GM10847 (cell line): ENCODE data around the gene FSTL4.

Experiments used
- POLR2A ChIP-seq: IDR thresholded peaks from 2 replicates; pipeline ENCODE4 v1.6.1; 2011; ENCODE audit not compliant: insufficient read length; ENCODE audit errors: extremely low read depth

The FSTL4 gene

DNA sequence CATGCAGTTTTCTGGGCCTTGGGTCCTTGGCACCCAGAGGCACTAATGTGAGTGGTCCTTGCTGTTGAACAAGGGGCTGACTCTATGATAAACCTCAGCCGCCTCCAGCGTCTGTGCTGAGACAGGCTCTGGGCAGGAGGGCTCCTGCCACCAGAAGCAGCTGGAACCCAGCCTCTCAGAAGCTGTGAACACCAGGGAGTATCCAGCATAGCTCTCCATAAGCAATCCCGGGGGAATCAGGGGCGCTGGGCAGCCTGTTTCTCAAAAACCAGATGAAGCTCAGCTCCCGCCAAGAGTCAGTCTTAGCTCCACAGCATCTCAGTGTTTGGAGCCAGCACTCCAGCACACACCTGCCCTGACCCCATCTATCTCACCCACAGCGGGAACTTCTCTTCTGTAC lies 390.3 kb downstream of the FSTL4 start:
- TF ChIP-seq POLR2A: no peak

DNA sequence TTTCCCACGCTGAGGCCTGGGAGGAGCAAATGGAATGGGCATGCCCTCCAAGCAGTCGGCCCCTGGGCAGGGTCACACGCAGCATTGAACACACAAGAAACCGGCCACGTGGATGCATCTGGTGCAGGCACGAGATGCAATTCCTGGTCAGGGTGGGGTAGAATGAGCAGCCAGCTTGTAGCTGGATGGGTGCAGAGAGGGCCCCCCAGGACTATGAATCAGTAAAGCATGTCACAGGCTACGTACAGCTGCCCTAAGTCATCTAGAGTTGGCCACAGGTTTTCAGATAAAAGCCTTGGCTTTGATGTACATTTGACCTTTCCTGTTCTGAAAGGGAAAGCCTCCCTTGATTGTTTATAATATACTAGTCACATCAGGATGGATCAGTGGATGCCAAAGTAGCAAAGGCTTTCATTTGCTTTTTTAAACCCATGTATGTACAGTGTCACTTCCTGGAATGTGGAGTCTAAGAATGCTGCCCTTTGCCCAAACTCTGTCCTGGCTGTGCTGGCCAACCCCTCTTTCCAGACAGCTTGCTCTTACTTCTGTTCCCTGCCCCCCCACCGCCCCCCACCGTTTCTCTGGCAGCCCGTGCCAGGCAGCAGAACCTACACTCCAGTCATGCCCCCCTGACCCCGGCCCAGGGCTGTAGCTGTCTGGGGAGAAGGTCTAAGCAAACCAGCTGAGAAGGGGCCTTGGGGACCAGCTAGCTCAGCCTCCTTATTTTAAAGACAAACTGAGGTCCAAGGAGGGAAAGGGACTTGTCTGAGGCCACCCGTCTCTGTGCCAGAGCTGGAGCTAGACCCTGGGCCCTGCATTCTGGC lies 391.3 kb downstream of the FSTL4 start:
- no peak for TF ChIP-seq POLR2A

DNA sequence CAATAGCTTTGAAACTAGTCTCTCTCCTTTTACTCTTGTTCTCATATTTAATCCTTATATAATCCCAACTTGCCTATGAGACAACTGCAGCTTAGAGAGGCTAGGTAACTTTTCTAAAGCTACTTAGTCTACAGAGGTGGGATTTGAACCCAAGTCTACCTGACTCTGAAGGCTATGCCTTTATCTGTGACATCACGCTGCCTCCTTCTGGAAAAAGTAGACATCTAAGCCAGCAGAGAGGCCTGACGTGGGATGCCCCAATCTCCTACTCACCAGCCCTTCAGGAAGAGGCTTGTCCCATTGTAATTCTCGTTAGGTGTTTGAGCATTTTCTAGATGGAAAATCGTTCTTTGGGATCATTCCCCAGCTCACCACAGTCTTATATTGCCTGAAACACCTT lies 393.0 kb downstream of the FSTL4 start:
- no peak for TF ChIP-seq POLR2A

DNA sequence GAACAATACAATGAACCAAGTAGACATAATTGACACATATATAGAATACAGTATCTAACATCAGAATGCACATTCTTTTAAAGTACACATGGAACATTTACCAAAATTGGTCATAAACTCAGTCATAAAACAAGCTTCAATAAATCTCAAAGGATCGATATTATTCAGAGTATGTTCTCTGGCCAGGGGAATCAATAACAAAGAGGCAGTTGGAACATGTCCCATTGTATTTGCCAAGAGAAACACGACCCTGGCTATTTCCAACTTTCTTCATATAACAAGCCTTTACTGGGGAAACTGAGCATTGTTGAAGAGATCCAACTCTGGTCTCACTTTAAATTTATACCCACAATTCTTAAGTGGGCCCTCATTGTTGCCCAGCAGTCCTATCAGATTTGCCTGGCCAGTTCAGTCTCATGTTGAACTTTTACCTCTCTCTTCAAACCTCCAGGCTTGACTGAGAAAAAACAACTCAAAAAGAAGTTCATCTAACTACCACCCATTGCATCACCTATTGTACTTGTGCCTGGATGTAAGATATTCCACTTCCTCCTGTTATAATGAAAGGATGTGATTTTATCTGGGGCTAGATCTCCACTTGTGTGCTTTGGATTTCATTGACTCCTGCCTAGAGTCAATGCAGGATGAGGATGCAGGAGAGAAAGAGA lies 398.1 kb downstream of the FSTL4 start:
- TF ChIP-seq POLR2A: no peak

DNA sequence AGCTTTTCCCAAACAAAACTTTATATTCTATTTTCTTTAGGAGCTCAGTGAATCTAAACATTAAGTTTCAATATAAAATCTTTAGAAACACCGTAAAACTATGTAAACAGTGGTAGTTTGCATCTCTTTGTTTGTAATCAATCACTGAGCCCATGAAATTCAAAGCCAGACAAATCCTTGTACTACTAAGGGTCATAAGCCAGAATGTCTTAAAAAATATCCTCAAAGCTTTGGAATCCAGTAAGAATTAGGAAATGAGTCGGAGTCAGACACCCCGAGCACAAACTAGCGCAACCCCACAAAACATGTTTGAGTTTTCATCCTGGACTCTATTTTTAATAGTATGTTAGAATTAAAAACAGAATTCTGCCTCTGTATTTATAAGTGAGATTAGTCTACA lies 406.7 kb downstream of the FSTL4 start:
- TF ChIP-seq POLR2A: no peak

DNA sequence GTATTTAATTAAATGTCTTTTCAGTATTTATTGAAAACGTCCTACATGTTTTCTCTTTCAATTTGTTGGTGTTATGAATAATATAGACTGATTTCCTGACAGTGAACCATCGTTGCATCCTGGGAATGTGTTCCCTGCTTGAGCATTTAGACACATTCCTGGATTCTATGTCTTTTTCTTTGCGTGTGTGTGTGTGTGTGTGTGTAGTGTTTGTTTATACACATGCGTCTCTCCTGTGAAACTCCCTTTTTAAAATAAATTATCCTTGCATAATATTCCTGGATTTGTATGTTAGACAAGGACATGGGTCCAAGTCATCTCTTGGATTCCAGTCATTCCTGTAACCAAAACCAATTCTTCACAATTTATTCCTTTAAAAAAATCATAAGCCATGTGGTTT lies 407.1 kb downstream of the FSTL4 start:
- no peak for TF ChIP-seq POLR2A

DNA sequence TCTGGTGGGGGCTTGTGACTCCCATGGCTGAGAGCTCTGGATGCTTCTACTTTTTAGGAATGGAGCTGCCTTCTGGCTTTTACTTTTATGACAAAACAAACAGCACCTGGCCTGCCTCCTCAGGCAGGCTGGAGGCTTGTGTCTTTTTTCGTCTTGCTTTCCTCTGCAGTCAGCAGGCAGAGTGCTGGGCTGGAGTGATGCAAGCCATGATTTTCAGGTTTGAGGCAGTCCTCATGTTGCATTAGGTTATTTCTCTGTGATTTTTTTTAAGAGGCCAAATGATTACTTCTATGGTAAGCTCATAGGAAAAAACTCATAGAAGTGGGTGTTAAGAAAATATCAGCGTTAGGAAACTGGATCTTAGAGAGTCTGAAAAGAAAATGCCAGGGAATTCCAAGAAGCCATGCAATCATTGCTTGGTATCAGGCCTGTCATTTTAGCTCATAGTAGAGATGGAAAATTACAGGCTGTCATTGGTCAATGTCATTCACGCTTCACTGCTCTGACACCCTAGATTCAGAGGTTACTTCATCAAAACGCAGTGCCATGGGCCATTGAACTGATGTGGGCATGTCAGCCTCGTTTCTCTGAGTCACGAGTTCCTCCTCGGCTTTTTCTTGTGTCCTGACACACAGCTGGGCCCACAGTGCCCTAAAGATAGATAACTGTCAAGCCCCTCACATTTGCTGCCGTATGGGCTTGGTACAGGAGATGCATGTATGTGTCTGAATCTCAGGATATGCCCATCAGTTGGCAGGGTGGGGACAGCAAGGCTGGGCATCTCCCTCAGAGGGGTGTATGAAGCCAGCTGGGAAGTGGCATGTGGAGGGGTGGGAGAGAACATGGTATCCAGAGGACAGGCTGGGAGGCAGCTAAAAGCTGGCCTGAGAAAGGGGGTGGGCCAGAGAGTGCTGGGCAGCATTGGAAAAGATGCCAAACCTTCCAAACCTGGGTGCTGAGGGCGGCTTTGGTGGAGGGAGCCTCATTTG lies 408.7 kb downstream of the FSTL4 start:
- TF ChIP-seq POLR2A: no peak

DNA sequence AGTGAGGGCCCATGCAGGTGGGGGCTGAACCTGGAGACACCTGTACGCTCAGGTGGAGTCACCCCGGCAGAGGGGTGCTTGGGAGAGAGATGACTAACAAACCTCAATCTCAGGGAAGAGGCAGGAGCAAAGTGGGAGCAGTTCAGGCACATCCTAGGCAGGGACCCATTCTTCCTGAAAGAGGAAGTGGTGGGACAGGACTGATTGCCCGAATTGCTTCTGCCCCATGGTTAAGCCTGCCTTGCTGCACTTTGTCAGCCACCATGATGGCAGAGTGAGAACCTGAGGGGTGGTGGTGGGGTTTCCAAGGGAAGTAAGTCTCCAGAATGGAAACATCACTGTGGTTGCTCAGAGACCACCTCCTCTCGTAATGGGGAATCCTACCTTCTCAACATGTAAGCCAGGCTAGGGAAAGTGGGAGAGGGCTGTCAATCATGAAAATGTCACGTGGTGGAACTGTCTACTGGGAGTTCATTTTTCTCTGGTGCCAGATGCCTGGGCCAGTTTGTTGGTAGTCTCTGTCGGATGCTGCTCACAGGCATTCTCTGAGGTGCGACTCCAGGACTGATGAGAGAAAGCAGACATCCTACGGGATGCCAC lies 410.2 kb downstream of the FSTL4 start:
- TF ChIP-seq POLR2A: no peak

DNA sequence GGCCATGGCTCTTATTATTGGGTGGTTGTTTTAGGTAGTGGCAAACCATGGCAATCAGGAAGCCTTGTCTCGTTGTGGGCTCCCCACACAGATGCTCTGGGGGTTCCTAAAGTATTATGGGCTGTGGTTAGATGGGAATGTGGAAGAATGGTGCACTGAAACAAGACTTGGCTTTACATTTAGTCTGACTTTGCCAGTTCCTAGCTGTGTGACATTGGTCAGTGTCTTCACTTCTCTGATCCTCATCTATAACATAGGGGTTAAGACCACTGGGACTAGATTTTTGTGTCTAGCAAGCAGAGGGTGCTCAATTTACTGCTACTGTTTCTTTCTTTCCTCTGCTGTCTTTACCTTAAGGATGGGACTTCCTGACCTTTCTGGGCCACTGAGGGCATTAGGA lies 411.0 kb downstream of the FSTL4 start:
- TF ChIP-seq POLR2A: no peak

DNA sequence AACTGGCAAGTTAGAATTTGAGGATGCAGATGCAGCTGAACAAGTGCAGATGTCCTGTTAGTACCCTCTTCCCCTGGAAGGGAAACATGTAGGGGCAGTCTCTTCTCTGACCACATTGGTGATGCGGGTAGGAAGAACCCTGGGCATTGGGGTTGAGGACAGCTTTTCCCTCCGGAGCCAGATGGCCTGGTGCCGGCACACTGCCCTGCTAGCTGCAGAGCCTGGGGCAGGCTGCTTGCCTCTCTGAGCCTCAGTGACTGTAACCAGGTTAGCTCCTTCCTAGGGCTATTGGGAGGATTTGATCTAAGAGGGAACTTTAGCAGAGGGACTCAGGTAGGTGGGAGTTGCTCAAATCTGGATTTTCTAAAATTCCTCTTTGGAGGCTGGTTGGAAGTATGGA lies 412.1 kb downstream of the FSTL4 start:
- no peak for TF ChIP-seq POLR2A

DNA sequence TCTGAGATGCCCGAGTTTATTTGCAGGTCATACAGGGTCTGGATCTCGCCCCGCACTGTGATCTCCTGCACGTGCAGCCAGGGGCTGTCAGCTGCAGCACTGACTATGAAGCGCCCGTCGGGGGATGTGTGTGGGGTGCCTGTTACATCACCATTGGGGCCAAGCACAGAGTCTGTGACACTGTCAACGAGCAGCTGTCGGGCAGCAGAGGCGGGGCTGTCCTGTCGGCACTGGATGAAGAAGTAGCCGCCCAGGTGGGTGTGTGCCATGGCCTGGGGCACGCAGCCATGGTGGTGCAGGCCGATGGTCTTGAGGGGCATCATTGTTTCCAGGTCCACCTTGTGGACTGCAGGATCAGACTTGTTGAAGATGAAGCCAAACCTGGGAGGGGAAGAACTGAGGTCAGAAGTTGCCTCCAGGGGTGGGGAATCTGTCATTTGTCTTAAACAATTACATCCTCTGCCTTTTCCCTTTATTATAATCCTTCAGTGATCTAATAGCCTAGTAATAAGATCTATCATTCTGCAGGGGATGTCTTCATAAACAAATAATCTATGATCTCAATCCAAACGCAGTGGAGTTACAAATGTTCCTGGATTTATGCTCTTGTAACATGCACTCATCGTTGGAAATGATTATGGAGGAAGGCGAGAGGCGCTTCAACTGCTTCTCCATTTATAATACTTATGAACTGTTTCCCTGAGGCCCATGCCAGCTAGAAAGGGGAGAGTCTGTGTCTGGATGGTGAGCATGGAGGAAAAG lies 412.7 kb downstream of the FSTL4 start:
- no peak for TF ChIP-seq POLR2A

DNA sequence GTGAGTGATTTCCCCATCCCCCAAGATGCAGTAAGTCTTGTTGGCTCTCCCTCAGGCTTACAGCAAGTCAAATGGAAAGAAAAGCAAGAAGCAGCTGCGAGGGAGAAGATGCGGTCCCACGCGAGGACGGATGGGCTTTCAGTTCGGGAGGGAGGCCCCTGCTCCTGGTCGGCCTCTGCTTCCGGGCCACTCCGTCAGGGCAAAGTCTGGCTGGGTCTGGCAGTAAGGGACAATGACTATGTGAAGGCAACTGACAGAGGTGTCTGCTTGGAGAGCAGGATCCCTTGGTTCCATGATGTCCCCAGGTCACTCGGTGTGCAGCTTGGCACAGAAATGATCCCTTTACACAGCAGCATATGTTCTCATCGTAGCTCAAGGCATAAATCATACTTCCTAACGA lies 413.8 kb downstream of the FSTL4 start:
- TF ChIP-seq POLR2A: no peak

DNA sequence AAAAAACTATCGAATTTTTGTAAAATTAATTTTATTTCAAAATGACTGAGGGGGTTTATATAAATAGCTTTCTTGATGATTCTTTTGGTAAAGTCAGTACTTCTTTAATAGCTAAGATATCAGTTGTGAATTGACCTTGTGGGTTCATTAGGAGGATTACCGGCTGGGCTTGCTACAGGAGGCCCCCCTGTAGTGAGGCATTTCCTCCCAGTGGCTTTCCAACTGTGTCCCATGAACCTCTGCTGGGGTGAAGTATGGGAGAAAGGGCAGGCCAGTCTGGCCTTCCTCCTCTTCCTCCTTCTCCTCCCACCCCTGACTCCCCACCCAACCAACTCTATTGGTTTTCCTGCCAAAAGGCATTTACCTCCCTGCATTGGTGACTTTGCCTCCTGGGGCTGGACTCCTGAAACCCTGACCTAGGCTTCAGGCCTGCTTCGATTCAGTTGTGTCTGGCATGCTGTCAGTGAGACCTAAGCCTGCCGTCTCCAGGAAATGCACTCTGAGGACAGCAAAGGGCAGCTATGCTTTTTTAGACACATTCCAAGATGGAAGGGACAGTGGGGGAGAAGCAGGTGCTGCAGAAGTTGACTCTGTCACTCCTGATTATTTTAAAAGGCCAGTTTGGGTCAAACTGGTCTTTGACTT lies 415.8 kb downstream of the FSTL4 start:
- TF ChIP-seq POLR2A: no peak

DNA sequence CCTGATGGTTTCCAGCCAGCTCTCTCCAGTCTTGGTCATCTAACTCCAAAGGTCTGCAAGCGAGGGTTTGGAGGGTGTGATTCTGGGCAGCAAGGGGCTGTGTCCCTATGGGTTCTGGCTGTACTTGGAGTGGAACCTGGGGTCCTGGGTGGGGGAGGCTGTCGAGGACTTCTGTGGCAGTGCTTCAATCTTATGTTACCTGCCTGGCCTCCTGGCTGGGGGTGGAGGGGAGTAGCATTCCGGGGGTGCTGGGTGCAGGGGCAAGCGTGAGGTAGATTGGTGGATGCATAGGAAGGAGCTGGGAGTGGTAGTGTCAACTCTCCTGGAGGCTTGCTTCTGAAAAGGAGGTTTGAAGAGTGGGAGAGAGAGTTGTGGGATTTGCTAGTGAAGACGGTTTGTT lies 417.1 kb downstream of the FSTL4 start:
- no peak for TF ChIP-seq POLR2A
